Activated CD4-positive, alpha-beta memory T cell treated with anti-CD3 and anti-CD28 coated beads, Interleukin-2, amount 10 ng/mL, durations not matched to agents 7 days and 5 days (primary cell): ENCODE measurements around the gene PAX8. TPM values are rescaled to one million over a fixed set of nuclear protein-coding genes. Genes with fewer than 3 reads are reported as not detected.
A peak's percentile ranks its signal among the peaks of the same experiment; 100 is the strongest.

Experiments
- CTCF ChIA-PET: fragments of 350-600 bp; sonication (Branson Sonifier 250); formaldehyde crosslinking; loops from one replicate; lab custom pipeline; 2021; ENCODE audit warnings: antibody characterized with exemption, inconsistent platforms; lab: Charles Lee
- POLR2A ChIA-PET: fragments of 350-600 bp; sonication (Branson Sonifier 250); formaldehyde crosslinking; loops from one replicate; lab custom pipeline; 2021; ENCODE audit warnings: antibody characterized with exemption; lab: Charles Lee
- DNase-seq: peaks from one replicate; pipeline ENCODE4 v3.0.0-alpha.2; 2020
- H3K27ac Mint-ChIP-seq: one replicate; pipeline ENCODE4 v1.8.0; 2021; ENCODE audit warnings: mild to moderate bottlenecking, mixed read lengths
- H3K27me3 Mint-ChIP-seq: one replicate; pipeline ENCODE4 v1.8.0; 2021; ENCODE audit warnings: mixed read lengths
- H3K36me3 Mint-ChIP-seq: one replicate; pipeline ENCODE4 v1.8.0; 2021; ENCODE audit warnings: low read depth, mixed read lengths
- H3K4me1 Mint-ChIP-seq: one replicate; pipeline ENCODE4 v1.8.0; 2021; ENCODE audit warnings: mixed read lengths
- H3K4me3 Mint-ChIP-seq: one replicate; pipeline ENCODE4 v1.8.0; 2021; ENCODE audit warnings: mild to moderate bottlenecking, mixed read lengths
- H3K9me3 Mint-ChIP-seq: one replicate; pipeline ENCODE4 v1.8.0; 2021; ENCODE audit warnings: mixed read lengths
- total RNA-seq, 2 experiments: library from RNA; stranded (reverse); gene quantifications; one replicate each; pipeline ENCODE4 v1.2.3, GENCODE V29; 2021

The PAX8 gene
- total RNA-seq, 2 experiments from 2014 or later = 1.7 TPM

DNA sequence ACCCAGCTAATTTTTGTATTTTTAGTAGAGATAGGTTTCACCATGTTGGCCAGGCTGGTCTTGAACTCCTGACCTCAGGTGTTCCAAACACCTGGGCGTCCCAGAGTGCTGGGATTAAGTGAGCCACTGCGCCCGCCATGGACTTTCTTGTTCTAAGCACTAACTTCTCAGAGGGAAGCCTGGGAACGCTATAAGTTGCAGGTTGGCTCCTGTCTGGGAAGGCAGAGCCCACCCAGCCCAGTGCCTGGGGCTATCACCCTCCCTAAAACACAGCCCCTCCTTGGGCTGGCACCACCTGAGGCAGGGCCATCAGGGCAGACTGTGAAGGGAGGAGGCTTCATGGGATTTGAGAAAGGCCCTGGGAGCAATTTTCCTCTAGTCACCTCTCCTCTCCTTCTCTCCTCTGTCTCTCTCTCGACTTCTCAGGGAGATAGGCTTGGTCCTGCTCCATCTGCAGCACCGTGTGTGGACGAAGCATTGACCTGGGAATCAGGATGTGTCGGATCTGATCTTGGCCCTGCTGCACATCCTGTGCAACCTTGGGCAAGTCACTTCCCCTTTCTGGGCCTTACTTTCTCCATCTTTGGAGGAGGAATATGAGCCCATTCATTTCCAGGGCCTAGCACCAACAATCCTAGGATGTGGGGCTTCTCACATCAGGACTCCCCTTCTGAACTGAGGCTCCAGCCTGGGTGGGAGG, 94.0 kb downstream of the PAX8 start:
- no peak for DNase-seq
- H3K4me1 Mint-ChIP-seq = peaks cover 80% of the 10 kb centered on the region
- H3K36me3 Mint-ChIP-seq = peaks cover 78% of the 10 kb centered on the region
- H3K27me3 Mint-ChIP-seq = no peaks in the 10 kb centered on the region
- H3K4me3 Mint-ChIP-seq = no peak overlapping the region
- CTCF ChIA-PET = interaction anchor here (1.4 to 5.2 kb wide), 3 partner anchors 14 to 47 kb away, joined by 3 to 68 read pairs (median 9); no protein-coding TSS in a partner anchor
- H3K9me3 Mint-ChIP-seq = no peaks in the 10 kb centered on the region
- peak overlapping the region; percentile 9 for H3K27ac Mint-ChIP-seq
- POLR2A ChIA-PET = interaction anchor here (1.4 to 1.8 kb wide), 2 partner anchors 8 to 10 kb away, joined by 5 to 12 read pairs; partner anchors contain the start of gene PSD4

DNA sequence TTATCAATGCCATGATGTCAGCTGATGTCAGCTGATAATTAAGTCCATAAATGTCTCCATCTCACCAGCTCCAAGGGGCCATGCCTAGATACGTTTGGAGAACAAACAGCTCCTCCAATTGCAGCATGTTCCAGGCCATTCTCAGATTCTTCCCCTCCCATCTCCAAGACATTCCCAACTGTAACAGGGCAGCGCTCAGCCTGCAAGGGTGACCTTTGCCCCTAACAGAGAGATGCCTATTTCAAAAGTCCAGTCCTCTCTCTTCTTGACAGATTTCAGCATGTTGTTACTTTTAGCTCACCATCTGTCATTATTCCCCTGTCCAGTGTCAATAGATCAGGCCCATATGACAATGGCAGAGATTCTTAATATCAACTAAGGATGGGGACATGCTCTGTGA, 95.0 kb downstream of the PAX8 start:
- ChIA-PET POLR2A (interaction anchor here (0.7 to 1.8 kb wide), 5 partner anchors 9 to 93 kb away, joined by 3 to 12 read pairs (median 4); partner anchors contain the start of gene PSD4), CTCF (interaction anchor here (1.1 to 5.2 kb wide), 4 partner anchors 9 to 46 kb away, joined by 3 to 68 read pairs (median 6); no protein-coding TSS in a partner anchor)
- DNase-seq = no peak
- Mint-ChIP-seq H3K4me1 (peaks cover 82% of the 10 kb centered on the region), H3K36me3 (peaks cover 80% of the 10 kb centered on the region), H3K27ac (peak overlapping the region; percentile 22), H3K4me3 (no peak overlapping the region), H3K9me3 (no peaks in the 10 kb centered on the region), H3K27me3 (no peaks in the 10 kb centered on the region)

DNA sequence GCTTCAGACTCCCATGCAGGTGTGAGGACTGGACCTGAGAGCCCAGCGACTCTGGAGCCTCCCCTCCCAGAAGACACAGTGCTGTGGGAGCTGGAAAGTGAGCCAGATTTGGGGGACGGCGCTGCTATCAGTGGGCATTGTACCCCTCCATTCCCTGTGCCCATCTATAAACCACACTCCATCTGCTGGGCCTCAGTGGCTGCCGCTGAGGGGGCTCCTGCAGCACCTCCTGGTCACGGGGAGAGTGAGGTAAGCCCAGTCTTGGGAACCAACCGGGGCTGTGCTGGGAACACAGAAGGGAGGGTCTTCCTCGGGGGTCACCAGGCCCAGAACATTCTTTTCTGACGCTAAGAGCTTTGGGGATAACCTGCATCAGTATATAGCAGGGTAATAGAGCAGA, 95.5 kb downstream of the PAX8 start:
- no peak for DNase-seq
- Mint-ChIP-seq H3K4me1 (peaks cover 87% of the 10 kb centered on the region), H3K36me3 (peaks cover 83% of the 10 kb centered on the region), H3K4me3 (no peak overlapping the region), H3K9me3 (no peaks in the 10 kb centered on the region), H3K27me3 (no peaks in the 10 kb centered on the region), H3K27ac (no peak overlapping the region)
- ChIA-PET POLR2A (interaction anchor here (1.0 to 1.8 kb wide), 4 partner anchors 9 to 93 kb away, joined by 3 to 12 read pairs (median 4); partner anchors contain the start of gene PSD4), CTCF (interaction anchor here (1.1 to 5.2 kb wide), 4 partner anchors 9 to 46 kb away, joined by 3 to 68 read pairs (median 6); no protein-coding TSS in a partner anchor)

DNA sequence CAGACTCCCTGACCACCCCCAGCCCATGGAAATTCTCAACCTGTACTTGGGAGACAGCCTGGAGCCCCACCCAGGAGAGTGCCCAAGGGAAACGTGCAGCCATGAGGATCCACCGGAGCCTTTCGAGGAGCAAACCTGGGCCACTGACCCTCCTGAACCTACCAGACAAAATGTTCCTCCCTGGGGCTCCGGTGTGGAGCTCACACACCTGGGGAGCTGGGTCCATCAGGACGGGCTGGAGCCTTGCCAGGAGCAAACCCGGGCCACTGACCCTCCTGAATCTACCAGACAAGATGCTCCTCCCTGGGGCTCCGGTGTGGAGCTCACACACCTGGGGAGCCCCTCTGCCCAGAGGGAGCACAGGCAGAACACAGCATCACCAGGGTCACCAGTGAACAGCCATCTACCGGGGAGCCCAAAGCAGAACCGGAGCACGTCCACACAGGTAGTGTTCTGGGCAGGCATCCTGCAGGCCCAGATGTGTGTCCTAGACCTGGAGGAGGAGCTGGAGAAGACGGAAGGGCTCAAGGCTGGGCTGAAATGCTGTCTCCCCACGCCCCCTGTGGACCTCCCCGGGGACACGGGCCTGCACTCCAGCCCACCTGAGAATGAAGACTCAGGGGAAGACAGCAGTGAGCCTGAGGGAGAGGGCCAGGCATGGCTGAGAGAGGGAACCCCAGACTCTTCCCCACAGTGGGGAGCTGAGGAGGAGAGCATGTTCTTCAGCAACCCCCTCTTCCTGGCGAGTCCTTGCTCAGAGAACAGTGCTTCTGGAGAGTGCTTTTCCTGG, 96.1 kb downstream of the PAX8 start:
- no peak overlapping the region for H3K4me3 Mint-ChIP-seq
- CTCF ChIA-PET = interaction anchor here (1.1 to 5.2 kb wide), 4 partner anchors 8 to 103 kb away, joined by 3 to 68 read pairs (median 13); no protein-coding TSS in a partner anchor
- POLR2A ChIA-PET = interaction anchor here (1.2 to 2.1 kb wide), 7 partner anchors 8 to 44 kb away, joined by 4 to 12 read pairs (median 5); partner anchors contain the start of gene PSD4
- H3K4me1 Mint-ChIP-seq = peaks cover 89% of the 10 kb centered on the region
- peaks cover 84% of the 10 kb centered on the region for H3K36me3 Mint-ChIP-seq
- H3K9me3 Mint-ChIP-seq = no peaks in the 10 kb centered on the region
- no peaks in the 10 kb centered on the region for H3K27me3 Mint-ChIP-seq
- peak overlapping the region; percentile 71 for H3K27ac Mint-ChIP-seq
- no peak for DNase-seq

DNA sequence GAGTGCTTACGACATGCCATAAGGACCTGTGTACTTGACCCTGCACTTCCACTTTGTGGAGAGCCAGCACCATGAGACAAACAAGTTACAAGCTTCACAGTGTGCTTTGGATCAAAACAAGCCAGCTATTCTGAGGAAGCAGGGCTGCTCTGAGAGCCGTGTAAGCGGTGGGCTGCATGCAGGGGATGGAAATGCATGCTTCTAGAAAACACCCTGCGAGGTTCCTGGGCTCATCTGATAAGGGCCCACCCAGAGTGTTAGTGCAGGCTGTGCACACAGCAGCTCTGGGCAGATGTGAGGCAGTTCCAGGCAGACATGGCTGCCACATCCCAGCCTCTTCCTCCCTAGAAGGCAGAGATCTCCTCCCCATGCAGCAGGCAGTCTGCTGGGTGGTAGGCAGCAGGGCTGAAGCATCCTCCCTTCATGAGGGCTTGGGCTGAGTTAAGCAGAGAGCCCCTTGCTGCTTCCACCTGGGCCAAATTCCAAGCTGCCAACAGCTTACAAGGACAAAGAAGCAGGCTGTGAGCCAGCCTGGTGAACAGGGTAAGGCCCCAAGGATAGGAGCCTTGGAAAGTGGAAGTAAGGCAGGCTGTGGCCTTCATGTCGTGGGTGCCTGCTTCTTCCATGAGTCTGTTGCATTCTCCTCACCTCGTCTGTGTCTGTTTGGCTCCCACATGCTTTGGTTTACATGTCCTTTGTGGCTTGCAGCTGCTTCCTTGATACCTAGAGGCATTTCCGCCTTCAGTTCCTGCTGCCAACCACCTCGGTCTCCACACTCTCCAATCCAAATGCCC, 97.3 kb downstream of the PAX8 start:
- peak overlapping the region; percentile 71 for H3K27ac Mint-ChIP-seq
- H3K36me3 Mint-ChIP-seq = peaks cover 90% of the 10 kb centered on the region
- DNase-seq = peak; percentile 45
- no peaks in the 10 kb centered on the region for H3K9me3 Mint-ChIP-seq
- CTCF ChIA-PET = interaction anchor here (0.9 to 5.2 kb wide), 8 partner anchors 18 to 209 kb away, joined by 3 to 68 read pairs (median 6); no protein-coding TSS in a partner anchor
- POLR2A ChIA-PET = interaction anchor here (0.6 to 2.6 kb wide), 11 partner anchors 10 to 209 kb away, joined by 3 to 14 read pairs (median 4); no protein-coding TSS in a partner anchor
- H3K27me3 Mint-ChIP-seq = no peaks in the 10 kb centered on the region
- H3K4me3 Mint-ChIP-seq = peak overlapping the region; percentile 27
- H3K4me1 Mint-ChIP-seq = peaks cover 93% of the 10 kb centered on the region

DNA sequence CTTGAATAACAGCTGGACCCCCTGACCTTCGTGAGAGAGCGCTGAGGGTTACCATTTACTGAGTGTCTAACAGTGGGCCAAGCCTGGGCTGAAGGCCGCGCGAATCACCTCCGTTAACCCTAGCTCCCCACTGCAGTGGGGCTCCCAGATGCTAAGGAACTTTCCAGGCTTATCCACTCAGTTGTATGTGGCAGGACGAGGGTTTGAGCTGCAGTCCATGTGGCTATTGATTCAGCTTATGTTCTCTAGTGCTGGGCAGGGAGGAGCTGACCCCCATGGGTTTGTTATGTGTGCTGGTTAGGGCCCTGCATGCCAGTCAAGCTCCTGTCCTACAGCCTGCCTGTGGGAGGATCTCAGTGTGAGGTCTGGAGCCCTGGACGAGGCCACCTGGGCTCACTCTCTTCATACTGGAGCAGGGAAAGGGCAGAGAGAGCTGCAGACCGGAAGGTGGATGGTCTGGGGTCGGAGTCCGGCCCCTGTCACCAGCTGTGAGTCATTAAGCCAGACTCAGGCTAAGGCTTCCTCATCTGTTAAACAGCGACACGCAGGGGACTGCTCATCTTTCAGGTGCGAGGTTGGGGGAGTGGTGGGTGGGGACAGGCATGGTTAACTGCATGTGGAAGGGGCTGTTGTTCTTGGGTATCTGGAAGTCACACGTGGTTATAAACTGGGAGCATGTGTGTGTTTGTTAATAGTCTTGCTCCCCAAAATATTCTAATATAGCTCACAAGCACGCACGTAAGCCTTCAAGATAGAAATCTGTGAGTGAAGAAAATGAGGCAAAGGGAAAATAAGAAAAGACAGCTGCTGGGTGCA, 98.4 kb downstream of the PAX8 start:
- Mint-ChIP-seq H3K27me3 (no peaks in the 10 kb centered on the region), H3K4me1 (peaks cover 86% of the 10 kb centered on the region), H3K27ac (peak overlapping the region; percentile 71), H3K36me3 (peaks cover 89% of the 10 kb centered on the region), H3K4me3 (peak overlapping the region; percentile 53), H3K9me3 (no peaks in the 10 kb centered on the region)
- ChIA-PET POLR2A (interaction anchor here (0.9 to 2.6 kb wide), 8 partner anchors 13 to 44 kb away, joined by 3 to 14 read pairs (median 6); no protein-coding TSS in a partner anchor), CTCF (interaction anchor here (1.1 to 5.2 kb wide), 6 partner anchors 19 to 210 kb away, joined by 3 to 68 read pairs (median 12); no protein-coding TSS in a partner anchor)
- DNase-seq = no peak

DNA sequence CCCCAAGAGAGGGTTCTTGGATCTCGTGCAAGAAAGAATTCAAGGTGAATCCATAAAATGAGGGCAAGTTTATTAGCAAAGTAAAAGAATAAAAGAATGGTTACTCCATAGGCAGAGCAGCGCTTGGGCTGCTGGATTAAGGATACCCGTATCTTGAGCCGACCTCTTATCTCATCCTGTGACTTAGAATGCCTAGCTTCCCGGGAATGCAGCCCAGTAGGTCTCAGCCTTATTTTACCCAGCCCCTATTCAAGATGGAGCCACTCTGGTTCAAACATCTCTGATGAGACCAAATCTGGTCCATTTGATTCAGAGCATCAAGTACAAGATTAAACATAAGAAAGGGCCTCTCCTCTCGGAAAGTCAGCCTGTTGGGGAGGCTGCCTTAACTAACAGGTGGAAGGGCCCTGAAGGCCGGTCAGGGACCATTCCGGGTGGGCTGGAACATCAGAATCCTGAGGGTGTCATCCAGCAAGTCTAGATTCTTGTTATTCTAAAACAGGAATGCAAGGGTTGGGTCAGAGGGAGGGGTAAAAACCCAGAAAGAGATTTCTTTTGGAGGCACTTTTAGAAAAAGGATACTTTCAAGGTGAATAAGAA, 99.2 kb downstream of the PAX8 start:
- H3K9me3 Mint-ChIP-seq = no peaks in the 10 kb centered on the region
- CTCF ChIA-PET = interaction anchor here (1.5 to 5.2 kb wide), 5 partner anchors 19 to 100 kb away, joined by 3 to 68 read pairs (median 17); no protein-coding TSS in a partner anchor
- H3K27me3 Mint-ChIP-seq = no peaks in the 10 kb centered on the region
- peak overlapping the region; percentile 71 for H3K27ac Mint-ChIP-seq
- DNase-seq = no peak
- peak overlapping the region; percentile 46 for H3K4me3 Mint-ChIP-seq
- POLR2A ChIA-PET = interaction anchor here (1.2 to 2.6 kb wide), 3 partner anchors 19 to 41 kb away, joined by 5 to 14 read pairs (median 7); no protein-coding TSS in a partner anchor
- peaks cover 81% of the 10 kb centered on the region for H3K4me1 Mint-ChIP-seq
- peaks cover 91% of the 10 kb centered on the region for H3K36me3 Mint-ChIP-seq

DNA sequence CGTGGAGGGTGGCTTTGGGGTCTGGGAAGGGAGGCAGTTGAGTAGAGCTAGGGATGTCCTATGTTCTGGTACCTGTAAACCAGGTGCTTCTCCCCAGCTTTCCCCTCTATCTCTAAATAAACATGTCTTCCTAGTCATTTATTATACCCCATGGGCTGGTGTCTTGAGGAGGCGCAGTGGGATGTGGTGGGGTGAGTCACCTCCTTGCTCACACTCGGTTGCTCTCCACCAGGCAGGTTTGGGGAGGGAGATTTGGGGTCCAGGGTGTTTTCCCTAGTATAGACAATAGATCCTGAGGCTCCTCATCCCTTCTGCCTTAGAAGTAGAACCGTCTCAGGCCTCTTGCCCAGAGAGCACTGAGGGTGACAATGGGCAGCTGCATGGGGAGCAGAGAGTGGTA, 99.8 kb downstream of the PAX8 start:
- DNase-seq = peak; percentile 59
- POLR2A ChIA-PET = interaction anchor here (0.6 kb wide), 1 partner anchor 28 kb away, joined by 3 read pairs; no protein-coding TSS in a partner anchor

DNA sequence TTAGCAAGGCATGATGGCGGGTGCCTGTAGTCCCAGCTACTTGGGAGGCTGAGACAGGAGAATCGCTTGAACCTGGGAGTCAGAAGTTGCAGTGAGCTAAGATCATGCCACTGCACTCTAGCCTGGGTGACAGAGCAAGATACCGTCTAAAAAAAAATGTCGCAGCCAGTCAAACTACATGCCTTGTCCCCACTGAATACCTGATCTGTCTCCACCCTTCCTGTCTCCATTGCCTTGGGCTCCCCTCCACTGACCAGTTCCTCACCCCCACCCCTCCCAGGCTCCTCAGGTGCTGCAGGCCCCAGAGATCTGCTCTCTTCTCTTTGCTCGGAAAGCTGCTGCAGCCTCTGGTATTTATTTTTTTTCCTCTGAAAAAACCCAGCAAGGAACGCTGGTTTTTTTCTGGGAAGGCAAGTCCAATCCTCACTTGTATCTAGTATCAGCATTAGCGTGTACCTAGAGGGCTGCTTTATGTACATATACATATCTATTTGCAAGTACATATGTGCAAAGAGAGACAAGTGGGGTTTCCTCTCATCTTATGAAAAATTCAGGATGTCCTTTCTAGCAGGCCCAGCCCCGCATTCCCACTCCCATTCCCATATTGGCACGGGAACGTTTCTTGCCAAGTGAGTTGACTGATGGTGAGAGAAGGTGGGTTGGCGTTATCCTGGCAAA, 100.5 kb downstream of the PAX8 start:
- H3K4me1 Mint-ChIP-seq = peaks cover 79% of the 10 kb centered on the region
- H3K4me3 Mint-ChIP-seq = peak overlapping the region; percentile 46
- CTCF ChIA-PET = interaction anchor here (1.1 to 7.9 kb wide), 4 partner anchors 21 to 98 kb away, joined by 5 to 136 read pairs (median 16); no protein-coding TSS in a partner anchor
- POLR2A ChIA-PET = no interaction called here
- H3K27ac Mint-ChIP-seq = peak overlapping the region; percentile 71
- DNase-seq = no peak
- H3K9me3 Mint-ChIP-seq = no peaks in the 10 kb centered on the region
- H3K27me3 Mint-ChIP-seq = no peaks in the 10 kb centered on the region
- H3K36me3 Mint-ChIP-seq = peaks cover 93% of the 10 kb centered on the region

More for the DNA sequence above, 99.8 kb downstream of the PAX8 start:
- H3K36me3 Mint-ChIP-seq = peaks cover 96% of the 10 kb centered on the region
- H3K4me3 Mint-ChIP-seq = peak overlapping the region; percentile 46
- peaks cover 79% of the 10 kb centered on the region for H3K4me1 Mint-ChIP-seq
- CTCF ChIA-PET = interaction anchor here (1.1 to 3.8 kb wide), 3 partner anchors 20 to 99 kb away, joined by 5 to 22 read pairs (median 9); no protein-coding TSS in a partner anchor
- H3K27me3 Mint-ChIP-seq = no peaks in the 10 kb centered on the region
- peak overlapping the region; percentile 71 for H3K27ac Mint-ChIP-seq
- H3K9me3 Mint-ChIP-seq = no peaks in the 10 kb centered on the region

DNA sequence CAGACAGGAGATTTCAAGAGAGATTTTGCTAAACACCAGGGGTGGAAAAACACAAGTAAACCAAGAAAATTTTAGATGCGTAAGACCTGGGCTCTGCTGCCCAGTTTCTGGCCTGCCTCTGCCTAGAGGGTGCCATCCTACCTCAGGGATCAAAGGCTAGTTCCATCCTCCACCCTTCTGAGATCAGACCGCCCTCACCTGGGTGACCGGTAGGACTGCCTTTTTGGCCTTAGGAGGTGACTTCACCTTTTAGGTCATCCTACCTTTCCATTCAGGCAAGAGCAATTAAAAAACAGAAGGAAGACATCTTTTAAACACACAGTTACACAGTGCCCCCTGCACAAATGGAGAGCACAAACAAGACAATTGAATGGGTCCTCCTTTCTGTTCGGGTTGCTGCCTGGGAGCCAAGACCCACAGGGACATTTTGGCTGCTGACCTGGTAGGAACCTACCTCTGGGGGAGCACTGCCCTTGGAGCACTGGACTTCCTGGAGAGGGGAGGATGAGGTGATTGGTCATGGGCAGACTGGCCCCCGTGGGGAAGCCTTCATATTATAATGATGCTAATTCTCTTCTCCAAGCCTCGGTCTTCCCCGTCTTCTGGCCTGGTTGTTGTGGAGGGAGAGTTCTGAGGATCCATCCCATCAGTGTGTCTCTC, 101.9 kb downstream of the PAX8 start:
- ChIA-PET CTCF (interaction anchor here (3.0 to 7.9 kb wide), 3 partner anchors 20 to 97 kb away, joined by 17 to 136 read pairs (median 43); no protein-coding TSS in a partner anchor), POLR2A (interaction anchor here (1.4 to 5.5 kb wide), 6 partner anchors 12 to 471 kb away, joined by 6 to 108 read pairs (median 47); no protein-coding TSS in a partner anchor)
- H3K36me3 Mint-ChIP-seq = peaks cover 84% of the 10 kb centered on the region
- peak overlapping the region; percentile 58 for H3K27ac Mint-ChIP-seq
- no peaks in the 10 kb centered on the region for H3K9me3 Mint-ChIP-seq
- DNase-seq = no peak
- peaks cover 81% of the 10 kb centered on the region for H3K4me1 Mint-ChIP-seq
- peak overlapping the region; percentile 80 for H3K4me3 Mint-ChIP-seq
- no peaks in the 10 kb centered on the region for H3K27me3 Mint-ChIP-seq
